ENCODE measurements around the gene EIF3J. TPM values are rescaled to one million over a fixed set of nuclear protein-coding genes. Genes with fewer than 3 reads are reported as not detected.

The EIF3J gene
- total RNA-seq (ENCODE audit: low replicate concordance): 43.8 and 76.2 TPM in 2 replicates

DNA sequence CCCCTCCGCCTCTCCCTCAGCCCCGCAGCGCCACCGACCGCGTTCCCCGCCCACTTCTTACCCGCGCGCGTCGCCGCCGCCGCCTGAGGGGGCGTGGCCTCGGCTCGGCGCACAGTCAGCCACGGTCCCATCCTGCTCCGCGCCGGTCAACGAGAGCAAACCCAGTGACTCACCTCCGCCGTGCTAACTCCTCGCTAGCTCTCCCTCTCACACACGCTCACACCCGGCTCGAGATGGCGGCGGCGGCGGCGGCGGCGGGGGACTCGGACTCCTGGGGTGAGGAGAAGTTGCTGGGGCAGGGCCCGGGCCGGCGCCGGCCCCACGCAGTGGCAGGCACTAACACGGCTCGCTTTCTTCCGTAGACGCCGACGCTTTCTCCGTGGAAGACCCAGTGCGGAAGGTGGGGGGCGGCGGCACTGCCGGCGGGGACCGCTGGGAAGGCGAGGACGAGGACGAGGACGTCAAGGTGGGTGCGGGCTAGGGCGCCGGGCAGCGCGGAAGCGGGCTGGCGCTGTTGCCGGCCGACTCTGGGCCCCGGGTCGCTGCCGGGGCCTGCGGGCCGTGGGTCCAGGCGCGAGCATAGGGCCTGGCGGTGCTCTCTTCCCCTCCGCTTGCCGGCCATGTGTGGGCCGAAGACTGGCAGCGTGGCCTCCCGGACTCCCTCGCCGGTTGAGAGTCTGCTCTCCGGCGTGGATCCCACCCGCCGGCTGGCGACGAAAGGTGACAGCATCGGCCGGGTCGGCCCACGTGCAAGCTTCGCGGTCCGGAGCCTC lies at the start of gene EIF3J:
TSS of gene EIF3J (plus strand) at position 186 of the 773 bp plus-strand sequence. CDS start at position 234, 48 bp downstream.
- Histone ChIP-seq H3K4me2 (peak within 1 kb of the TSS; percentile 95), H2AFZ (replicated peaks) (peak within 1 kb of the TSS; percentile 80), H3K27me3 (no peaks in the 10 kb centered on the region), H3K9me3 (ENCODE audit: low read depth) (no peaks in the 10 kb centered on the region), H3K9ac (peak within 1 kb of the TSS; percentile 61), H3K4me3 (peak within 1 kb of the TSS; percentile 78), H3K36me3 (no peaks in the 10 kb centered on the region), H3K79me2 (ENCODE audit: low read depth) (peaks cover 60% of the 10 kb centered on the region), H3K27ac (peak within 1 kb of the TSS; percentile 97), H3K4me1 (peaks cover 6% of the 10 kb centered on the region), H3F3A (ENCODE audit: low read depth) (peaks cover 26% of the 10 kb centered on the region), H4K20me1 (ENCODE audit: low read depth) (peaks cover 16% of the 10 kb centered on the region)
- peaks cover 3% of the 10 kb centered on the region for H3K27me3 Mint-ChIP-seq (ENCODE audit: insufficient read depth, low read depth)
- peaks cover 22% of the 10 kb centered on the region for H3K4me1 Mint-ChIP-seq
- peaks cover 14% of the 10 kb centered on the region for H3K36me3 Mint-ChIP-seq
- peak within 1 kb of the TSS; percentile 93 for H3K4me3 Mint-ChIP-seq
- TF ChIP-seq EZH2 (IDR thresholded peaks at IDR 0.05) (no peak), EZH2phosphoT487 (IDR thresholded peaks at IDR 0.05) (no peak)
- TF ChIP-seq, protein P1, sequence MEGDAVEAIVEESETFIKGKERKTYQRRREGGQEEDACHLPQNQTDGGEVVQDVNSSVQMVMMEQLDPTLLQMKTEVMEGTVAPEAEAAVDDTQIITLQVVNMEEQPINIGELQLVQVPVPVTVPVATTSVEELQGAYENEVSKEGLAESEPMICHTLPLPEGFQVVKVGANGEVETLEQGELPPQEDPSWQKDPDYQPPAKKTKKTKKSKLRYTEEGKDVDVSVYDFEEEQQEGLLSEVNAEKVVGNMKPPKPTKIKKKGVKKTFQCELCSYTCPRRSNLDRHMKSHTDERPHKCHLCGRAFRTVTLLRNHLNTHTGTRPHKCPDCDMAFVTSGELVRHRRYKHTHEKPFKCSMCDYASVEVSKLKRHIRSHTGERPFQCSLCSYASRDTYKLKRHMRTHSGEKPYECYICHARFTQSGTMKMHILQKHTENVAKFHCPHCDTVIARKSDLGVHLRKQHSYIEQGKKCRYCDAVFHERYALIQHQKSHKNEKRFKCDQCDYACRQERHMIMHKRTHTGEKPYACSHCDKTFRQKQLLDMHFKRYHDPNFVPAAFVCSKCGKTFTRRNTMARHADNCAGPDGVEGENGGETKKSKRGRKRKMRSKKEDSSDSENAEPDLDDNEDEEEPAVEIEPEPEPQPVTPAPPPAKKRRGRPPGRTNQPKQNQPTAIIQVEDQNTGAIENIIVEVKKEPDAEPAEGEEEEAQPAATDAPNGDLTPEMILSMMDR (IDR thresholded peaks at IDR 0.05): no peak
- DNase-seq (ENCODE audit: low spot score): peak; percentile 97
- H3K9me3 Mint-ChIP-seq: no peaks in the 10 kb centered on the region
- peak within 1 kb of the TSS; percentile 91 for H3K27ac Mint-ChIP-seq

GRCh38 chr15:44489464-44489863 lies 47.5 kb upstream of the EIF3J start:
- H3K4me1 Mint-ChIP-seq: no peaks in the 10 kb centered on the region
- no peaks in the 10 kb centered on the region for H3K9me3 Mint-ChIP-seq
- no peaks in the 10 kb centered on the region for H3K27me3 ChIP-seq
- H3K4me3 ChIP-seq: no peak overlapping the region
- H3K27ac Mint-ChIP-seq: no peak overlapping the region
- peaks cover 13% of the 10 kb centered on the region for H4K20me1 ChIP-seq (ENCODE audit: low read depth)
- peaks cover 12% of the 10 kb centered on the region for H3K36me3 ChIP-seq
- no peak overlapping the region for H3K27ac ChIP-seq
- peaks cover 23% of the 10 kb centered on the region for H3K36me3 Mint-ChIP-seq
- H3K27me3 Mint-ChIP-seq (ENCODE audit: insufficient read depth, low read depth): no peaks in the 10 kb centered on the region
- TF ChIP-seq EZH2phosphoT487 (IDR thresholded peaks at IDR 0.05) (no peak), EZH2 (IDR thresholded peaks at IDR 0.05) (no peak)
- TF ChIP-seq, protein P1 (IDR thresholded peaks at IDR 0.05): no peak
- H3K4me1 ChIP-seq: no peaks in the 10 kb centered on the region
- no peak for DNase-seq (ENCODE audit: low spot score)
- H2AFZ ChIP-seq (replicated peaks): no peak overlapping the region
- H3K4me3 Mint-ChIP-seq: no peak overlapping the region
- no peak overlapping the region for H3K4me2 ChIP-seq
- no peak overlapping the region for H3K9ac ChIP-seq
- peaks cover 34% of the 10 kb centered on the region for H3K79me2 ChIP-seq (ENCODE audit: low read depth)
- no peaks in the 10 kb centered on the region for H3K9me3 ChIP-seq (ENCODE audit: low read depth)
- H3F3A ChIP-seq (ENCODE audit: low read depth): no peaks in the 10 kb centered on the region

DNA sequence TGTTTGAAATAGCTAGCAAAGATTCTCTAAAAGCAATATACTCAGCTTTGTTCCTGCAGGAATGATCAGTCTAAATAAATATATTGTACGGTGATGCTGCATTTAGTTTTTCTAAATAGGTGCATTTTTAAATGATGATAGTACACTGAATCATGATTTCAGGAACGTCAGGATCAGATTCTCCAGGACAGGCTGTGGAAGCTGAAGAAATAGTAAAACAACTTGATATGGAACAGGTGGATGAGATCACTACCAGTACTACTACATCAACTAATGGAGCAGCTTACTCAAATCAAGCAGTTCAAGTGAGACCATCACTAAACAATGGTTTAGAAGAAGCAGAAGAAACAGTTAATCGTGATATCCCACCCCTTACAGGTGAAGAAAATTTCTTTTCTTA lies 46.3 kb upstream of the EIF3J start:
- no peak overlapping the region for H3K4me3 ChIP-seq
- H3F3A ChIP-seq (ENCODE audit: low read depth): no peaks in the 10 kb centered on the region
- Mint-ChIP-seq H3K4me1 (no peaks in the 10 kb centered on the region), H3K27ac (no peak overlapping the region), H3K4me3 (no peak overlapping the region), H3K27me3 (ENCODE audit: insufficient read depth, low read depth) (peaks cover 2% of the 10 kb centered on the region), H3K36me3 (peaks cover 23% of the 10 kb centered on the region), H3K9me3 (no peaks in the 10 kb centered on the region)
- H4K20me1 ChIP-seq (ENCODE audit: low read depth): peaks cover 9% of the 10 kb centered on the region
- H3K27ac ChIP-seq: no peak overlapping the region
- DNase-seq (ENCODE audit: low spot score): no peak
- no peak overlapping the region for H3K9ac ChIP-seq
- peaks cover 27% of the 10 kb centered on the region for H3K79me2 ChIP-seq (ENCODE audit: low read depth)
- no peaks in the 10 kb centered on the region for H3K4me1 ChIP-seq
- peaks cover 12% of the 10 kb centered on the region for H3K36me3 ChIP-seq
- no peak overlapping the region for H3K4me2 ChIP-seq
- H3K9me3 ChIP-seq (ENCODE audit: low read depth): no peaks in the 10 kb centered on the region
- no peak overlapping the region for H2AFZ ChIP-seq (replicated peaks)
- TF ChIP-seq, protein P1 (IDR thresholded peaks at IDR 0.05): no peak
- no peak for TF ChIP-seq EZH2phosphoT487 (IDR thresholded peaks at IDR 0.05)
- TF ChIP-seq EZH2 (IDR thresholded peaks at IDR 0.05): no peak
- no peaks in the 10 kb centered on the region for H3K27me3 ChIP-seq
